GM19025 (cell line): ENCODE results near the gene CISD2.
"Not testable (repeated sequence)": the region's sequence is repeated elsewhere in the genome, so short reads cannot be mapped to it uniquely, and the experiment has no call there.

Experiments
- ATAC-seq: cut with Tn5 transposase; IDR thresholded peaks from one replicate; pipeline ENCODE4 v1.9.1; 2021; ENCODE audit warnings: mild to moderate bottlenecking, low read depth, moderate library complexity; ENCODE audit not compliant: unreplicated experiment

Gene CISD2, protein sequence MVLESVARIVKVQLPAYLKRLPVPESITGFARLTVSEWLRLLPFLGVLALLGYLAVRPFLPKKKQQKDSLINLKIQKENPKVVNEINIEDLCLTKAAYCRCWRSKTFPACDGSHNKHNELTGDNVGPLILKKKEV

DNA sequence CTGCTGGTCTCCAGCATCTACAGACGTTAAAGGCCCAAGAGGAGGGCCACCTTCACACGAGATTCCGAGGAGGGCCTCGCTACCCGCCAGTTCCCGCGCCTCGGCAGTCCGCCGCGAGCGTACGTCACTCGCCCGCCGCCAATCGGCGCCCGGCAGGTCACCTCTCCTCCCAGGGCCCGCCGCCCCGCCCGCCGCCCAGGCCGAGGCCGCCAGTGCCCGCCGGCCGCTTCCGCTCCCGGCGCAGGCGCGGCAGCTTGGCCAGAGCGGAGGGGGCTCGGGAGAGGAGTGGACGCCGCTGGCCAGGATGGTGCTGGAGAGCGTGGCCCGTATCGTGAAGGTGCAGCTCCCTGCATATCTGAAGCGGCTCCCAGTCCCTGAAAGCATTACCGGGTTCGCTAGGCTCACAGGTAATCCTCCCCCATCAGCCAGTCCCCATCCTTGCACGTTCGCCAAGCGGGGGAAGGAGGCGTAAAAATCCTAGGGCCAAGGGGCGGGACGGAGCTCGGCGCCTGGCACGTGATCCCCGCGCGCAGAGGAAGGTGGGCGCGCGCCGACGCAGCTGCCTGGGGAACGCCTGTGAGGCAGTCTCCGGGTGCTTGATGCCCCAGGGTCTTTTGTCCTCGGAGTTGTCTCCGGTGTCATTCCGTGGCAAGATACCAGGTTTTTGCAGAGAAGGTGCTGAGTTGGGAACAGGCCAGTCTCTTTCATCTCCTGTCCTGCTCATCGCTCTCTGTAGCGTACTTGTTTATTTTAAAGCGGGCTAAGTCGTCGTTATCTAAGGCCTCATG lies at the start of gene CISD2:
TSS of gene CISD2 (plus strand) at position 212 of the 788 bp plus-strand sequence. CDS start at position 305, 93 bp downstream.
- ATAC-seq = peak; percentile 85

DNA sequence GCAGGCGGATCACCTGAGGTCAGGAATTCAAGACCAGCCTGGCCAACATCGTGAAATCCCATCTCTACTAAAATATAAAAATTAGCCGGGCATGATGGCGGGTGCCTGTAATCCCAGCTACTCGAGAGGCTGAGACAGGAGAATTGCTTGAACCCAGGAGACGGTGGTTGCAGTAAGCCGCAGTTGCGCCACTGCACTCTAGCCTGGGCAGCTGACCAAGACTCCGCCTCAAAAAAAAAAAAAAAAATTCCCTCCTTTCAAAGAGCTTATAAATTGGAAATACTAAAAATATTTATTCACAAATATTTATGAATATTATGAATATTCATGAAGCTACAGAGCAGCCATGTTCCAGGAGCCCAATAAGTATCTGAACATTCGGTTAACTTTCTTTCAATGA lies 49.7 kb upstream of the CISD2 start:
- not testable (repeated sequence) for ATAC-seq

DNA sequence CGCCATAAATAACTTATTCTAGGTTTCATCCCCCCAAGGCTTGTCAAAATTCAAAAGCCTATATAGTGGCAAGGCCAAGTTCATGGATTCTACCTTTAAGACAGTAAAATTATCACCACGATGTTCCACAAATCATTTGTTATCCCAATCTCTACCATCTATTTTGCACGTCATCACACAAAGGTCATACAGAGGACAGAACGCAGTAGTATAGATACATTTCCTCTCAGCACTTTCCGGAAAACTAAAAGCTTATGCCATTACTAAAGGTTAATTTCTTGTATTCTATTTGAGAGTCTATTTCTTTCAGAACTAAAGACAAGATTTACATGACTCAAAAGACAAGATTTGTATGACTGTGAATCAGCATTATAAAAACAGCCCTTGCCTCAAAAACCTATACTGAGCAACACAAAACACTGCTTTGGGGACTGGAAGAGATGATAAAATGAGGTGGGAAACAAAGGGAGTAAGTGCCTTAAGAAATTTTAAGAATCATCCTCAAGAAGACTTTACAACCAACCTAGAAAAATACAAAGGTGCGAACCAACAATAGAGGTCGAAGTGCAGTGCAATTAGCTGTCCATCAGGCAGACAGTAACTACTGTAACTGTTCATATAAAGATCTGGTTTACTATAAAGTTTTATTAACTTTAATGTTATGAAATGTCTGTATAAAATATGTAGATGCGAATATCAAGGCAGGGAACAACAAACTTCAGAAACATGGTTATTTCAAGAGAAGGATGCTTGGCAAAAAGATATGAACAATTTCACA lies 49.0 kb upstream of the CISD2 start:
- ATAC-seq = no peak

DNA sequence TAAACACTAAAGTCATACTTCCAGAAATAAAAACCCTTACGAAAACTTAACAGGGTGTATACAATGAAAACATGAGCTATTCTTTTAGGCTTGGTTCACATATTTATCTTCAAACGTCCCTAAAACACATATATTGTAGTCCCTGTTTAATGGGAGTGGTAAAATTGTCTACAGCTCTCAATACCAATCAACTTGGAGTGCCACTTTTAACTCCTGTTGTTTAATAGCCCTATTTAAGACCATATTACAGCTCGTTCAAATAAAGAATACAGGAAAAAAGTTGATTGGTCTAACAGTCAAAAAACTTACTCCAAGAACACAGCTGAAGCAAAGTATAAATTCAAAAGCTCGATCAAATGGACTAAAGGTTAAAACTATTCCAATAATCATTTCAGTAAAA lies 45.3 kb upstream of the CISD2 start:
- no peak for ATAC-seq

DNA sequence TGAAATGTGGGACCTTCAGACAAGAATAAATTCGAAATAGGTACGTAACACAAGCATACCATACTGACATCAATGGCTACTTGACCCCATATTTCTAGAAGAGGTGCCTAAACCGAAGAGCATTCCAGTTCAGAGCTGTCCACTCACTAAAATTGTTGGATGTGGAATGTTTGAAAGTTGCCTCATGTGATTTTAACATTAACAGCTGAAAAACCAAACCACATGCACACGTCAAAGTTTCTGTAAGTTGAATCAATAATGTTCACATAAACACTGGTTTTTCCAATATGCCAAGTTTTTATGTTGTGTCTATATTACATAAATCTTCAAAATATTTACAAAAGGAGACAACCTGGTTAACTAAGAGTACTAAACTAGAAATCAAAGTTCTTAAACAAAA lies 44.9 kb upstream of the CISD2 start:
- no peak for ATAC-seq

DNA sequence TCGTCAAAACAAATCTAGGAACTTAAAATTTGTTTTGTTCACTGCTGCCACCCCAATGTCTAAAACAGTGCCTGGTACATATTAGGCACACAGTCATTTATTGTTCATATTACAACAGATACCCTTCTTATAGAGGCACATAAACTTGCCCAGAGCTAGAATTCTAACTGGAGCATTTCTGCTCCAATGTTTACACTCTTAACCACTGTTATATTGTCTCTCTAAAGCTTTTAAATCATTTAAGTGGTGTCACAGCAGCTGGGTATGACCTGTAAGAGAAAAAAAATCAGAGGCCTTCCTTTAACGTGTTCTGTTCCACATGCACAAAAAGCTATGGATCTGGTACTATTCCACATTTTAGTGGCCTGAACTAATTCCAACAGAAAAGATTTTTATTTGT lies 44.4 kb upstream of the CISD2 start:
- ATAC-seq = no peak

DNA sequence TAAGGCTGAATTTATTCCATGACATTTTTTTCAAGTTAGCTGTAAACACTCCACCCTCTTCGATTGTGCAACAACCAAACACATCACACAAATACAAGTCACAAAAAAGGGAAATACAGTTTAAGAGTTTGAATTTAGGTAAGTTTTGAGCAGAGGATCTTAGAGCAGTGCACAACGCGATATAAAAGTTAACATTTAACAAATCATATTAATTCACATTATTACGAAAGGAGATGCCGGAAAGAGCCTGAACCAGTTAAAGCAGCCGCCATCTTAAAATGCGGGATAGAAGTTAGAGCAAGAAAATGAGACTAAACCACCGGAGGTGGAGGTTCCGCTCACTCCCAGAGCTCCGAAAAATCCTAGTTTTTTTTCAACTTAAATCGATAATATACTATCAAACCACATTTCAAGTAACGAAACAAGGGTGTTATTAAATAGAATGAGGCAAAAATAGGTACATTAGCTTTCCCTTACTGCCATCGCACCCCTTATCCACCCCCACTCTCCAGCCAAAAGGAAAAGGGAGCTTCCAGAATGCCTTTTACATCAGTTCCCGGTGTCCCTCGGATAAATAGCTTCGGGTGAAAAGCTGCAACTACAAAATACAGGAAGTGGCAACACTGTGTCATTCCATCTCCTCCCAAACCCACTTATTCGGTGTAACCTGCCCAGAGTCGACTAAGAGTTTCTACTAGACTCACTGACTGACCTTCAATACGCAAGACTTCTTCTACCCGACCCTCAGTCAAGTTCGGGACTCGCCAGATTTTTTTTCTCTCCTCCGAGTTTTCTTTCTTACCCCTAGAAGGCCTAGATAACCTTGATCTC lies 43.3 kb upstream of the CISD2 start:
- no peak for ATAC-seq

DNA sequence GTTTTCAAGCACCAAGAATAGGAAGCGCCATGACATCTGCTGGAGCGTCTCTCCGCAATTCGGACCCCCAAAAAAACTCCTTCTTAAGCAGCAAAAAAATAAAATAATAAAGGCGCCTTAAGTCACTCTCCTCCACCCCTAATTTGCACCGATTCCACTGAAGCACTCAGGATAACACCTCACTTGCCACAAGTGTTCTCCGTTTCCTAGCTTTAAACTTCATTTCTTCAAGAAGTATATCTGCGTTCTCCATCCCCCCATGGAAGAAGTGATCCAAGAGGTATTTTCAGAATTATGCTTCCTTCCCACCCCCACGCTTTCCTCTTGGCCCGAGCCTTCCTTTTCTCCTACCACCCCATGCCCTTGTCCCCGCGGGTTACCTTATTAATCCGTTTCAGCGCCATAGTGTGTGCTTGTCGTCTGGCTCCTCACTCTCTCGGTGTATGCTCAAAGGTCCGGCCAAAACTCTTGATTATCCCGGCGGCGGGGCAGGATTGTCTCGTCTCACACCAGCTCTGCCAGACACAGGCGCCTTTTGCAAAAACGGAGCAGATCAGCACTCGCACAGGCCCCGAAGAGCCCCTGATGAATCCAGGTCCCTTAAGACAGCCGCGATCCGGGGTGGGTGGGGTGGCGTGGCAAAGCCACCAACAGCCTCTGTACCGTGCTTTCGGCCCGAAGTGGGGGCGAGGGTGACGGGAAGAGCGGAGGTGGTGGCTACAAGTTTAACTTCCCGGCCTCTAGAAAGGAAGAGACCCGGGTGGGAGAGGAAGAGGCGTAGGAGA lies 42.5 kb upstream of the CISD2 start:
- no peak for ATAC-seq

DNA sequence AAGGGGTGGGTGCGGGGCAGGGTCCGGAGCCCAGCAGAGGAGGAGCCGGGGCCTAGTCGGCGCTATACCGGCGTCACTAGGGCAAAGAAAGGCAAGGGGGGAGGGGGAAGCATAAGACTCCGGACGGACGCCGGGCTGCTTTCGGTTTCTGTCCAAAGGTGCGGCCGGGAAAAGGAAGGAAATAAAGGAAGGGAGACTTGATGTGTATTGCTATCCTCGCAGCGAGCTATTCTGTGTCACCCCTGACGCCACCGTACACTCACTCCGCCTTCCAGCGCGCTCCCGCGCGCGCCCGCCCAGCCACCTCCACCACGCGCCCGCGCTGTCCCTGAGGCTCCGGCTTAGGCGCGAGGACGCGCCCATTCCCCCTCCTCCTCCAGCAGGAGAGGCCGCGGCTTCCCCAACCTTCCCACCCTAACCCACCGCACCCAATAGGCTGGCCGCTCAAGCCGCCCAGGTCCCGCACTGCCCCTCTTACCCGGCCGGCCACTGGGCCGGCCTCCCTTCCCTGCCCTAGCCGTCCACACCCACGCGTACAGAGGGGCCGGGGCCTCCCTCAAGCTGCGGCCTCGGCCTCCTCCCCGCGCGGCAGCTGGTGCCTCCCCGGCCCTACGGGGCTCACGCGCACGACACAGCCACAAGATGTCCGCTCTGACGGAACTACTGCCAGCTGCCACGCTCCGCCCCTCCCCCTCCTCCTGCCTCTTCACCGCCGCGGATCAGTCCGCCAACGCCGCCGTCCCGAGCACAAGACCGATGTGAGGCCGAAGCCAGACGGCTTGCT lies 41.7 kb upstream of the CISD2 start, which contains the start of gene UBE2D3:
TSS of gene UBE2D3 (minus strand) at position 662 of the 784 bp plus-strand sequence. CDS start 1,043 bp downstream, outside the sequence.
- ATAC-seq = peak; percentile 19

DNA sequence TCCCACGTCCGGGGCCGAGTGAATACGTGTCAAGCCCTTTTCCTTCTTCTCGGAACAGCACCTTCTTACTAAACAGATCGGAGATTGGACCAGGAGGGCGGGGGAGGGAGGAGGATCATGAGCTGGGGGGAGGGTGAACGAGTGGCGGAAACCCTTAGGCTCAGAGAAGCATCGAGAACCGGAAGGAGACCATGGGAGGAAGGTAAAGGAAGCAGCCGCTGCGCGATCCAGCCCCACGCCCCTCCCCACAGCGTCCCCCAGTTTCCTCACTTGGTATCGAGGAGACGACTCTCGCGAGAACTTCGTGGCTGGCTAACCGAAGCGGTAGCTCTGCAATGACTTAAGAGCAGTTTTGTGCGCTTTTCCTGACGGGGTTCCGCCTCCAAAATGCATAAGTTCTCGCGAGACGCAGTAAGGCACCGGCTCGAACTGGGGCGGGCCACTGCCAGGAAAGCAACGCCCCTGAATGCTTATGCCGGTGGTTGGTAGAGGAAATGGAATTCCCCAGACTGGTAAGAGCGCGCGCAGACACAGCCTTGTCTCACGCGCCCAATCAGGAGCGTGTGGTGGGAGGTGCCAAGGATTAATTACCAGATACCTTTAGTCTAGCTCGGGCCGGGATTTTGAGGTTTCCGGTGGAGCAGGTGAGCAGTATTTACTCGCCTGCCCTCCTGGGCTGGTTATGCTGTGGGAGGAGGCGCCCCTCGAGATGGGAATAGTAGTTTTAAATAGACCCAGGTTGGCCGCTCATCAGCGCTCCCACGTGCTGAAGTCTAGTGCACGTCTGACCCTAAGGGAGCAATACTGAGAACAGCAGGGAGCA lies 40.9 kb upstream of the CISD2 start:
- ATAC-seq = peak; percentile 81

DNA sequence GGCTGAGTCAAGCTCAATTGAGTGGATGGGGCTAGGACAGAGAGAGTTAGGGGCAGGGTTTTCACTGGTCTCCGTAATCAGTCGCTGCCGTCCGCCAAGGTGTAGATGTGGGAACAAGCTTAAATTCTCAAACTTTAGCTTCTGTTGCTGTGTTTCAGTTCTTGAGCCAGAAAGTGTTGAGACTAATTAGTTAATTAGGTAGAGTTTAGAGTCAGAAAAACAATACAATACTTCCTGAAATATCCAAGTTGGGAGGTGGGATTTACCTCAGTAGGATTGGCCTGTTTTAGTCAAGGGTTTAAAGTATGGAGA lies 40.3 kb upstream of the CISD2 start:
- ATAC-seq = no peak

DNA sequence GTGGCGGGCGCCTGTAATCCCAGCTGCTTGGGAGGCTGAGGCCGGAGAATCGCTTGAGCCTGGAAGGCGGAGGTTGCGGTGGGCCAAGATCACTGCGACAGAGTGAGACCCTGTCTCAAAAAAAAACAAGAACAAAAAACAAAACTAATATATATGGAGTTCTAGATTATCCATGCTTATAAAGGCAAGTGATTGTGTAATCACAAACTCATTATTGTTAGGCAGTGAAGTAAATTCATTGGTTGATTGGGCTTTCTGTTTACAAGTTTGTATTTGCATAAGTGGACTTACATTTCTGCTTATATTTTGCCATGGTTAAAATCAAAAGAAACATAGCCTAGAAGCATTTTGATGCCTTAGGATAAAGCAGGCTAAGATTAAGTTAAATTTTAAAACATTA lies 39.0 kb upstream of the CISD2 start:
- no peak for ATAC-seq

DNA sequence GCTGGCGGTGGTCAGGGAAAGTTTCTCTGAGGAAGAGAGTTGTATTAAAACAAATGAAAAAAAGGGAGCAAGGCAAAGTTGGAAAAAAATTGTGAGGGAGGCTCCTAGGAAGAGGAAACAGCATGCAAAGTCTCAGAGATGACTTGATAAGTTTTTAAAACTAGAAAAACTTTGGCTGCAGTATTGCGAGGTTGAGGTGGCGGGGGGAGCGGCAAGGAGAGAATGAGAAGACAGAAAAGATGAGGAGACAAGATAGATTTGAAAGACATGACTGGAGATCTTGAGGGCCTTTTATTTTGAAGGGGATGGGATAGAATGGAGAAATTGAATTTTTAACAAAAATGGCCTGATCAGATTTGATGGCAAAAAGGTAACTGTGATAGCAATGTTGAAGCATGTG lies 36.7 kb upstream of the CISD2 start:
- ATAC-seq = no peak

DNA sequence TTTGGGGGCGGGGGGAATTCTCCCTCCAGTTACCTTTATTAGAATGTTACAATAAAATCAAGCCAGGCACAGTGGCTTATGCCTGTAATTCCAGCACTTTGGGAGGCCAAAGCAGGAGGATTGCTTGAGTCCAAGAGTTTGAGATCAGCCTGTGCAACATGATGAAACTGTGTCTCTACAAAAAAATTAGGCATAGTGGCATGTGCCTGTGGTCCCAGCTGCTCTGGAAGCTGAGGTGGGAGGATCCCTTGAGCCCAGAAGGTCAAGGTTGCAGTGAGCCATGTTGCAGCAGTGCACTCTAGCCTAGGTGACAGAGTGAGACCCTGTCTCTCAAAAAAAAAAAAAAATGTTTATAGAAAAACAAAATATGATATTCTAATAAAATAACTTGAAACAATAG lies 36.1 kb upstream of the CISD2 start:
- ATAC-seq = no peak

DNA sequence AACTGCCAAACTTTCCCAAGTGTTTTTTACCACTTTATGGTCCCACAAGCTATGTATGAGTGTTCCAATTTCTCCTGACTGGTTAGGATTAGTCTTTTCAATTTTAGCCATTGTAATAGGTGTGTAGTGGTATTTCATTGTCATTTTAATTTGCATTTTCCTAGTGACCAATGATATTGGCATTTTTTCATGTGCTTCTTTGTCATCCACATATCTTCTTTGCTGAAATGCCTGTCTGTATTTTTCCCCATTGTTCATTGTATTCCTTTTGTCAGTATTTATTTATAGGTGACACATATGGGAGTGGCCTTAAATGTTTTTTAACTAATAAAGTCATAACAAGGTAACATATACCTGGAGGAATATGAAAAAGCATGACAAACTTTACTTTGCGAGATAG lies 32.2 kb upstream of the CISD2 start:
- ATAC-seq = no peak

DNA sequence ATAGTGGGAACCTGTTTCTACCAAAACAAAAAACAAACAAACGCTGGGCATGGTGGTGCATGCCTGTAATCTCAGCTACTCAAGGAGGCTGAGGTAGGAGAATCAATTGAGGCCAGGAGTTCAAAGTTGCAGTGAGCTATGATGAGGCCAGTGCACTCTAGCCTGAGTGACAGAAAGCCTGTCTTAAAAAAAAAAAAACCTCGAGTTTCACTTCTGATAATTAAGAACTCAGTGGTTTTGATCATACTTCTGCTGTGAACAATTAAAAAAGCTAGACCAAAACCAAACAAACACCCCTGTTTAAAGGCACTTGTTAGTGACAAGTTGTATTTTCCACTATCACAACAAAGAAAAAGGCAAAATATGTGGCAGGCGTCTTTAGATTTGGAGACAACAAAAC lies 26.4 kb upstream of the CISD2 start:
- ATAC-seq = no peak

DNA sequence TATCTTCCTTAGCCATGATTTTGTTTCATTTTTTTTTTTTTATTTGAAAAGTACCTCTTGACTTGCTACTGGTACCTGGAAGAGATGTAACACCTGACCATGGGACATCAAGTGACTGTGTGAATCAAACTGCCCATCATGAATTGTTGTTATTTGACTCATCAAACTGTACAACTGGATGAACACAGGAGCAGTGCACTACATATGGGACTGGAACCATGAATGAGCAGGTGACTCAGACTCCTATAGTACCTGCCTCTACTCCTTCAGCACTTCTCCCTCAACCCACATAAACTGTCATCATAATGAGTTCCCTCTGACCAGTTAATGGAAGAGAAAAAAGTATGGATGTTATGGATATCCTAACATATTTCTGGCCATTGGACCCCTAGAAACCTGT lies 25.5 kb upstream of the CISD2 start:
- ATAC-seq = no peak

DNA sequence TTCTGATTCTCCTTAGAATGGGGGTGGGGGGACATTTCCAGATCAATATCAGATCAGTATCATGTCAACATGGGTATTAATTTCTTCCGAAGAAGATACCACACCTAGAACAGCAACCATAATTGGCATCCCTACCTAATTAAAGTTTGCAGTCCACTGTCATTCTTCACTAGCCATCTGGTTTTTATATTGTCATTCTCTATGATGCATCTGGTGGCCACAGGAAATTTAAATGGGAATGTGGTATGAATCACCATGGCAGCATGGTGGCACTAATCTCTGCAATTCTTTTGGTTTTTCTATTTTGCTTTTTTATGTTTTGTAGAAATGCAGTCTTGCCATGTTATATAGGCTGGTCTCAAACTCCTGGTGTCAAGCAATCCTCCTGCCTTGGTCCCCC lies 24.9 kb upstream of the CISD2 start:
- no peak for ATAC-seq
